NCI-H446 (cell line): Measurements from ENCODE around the gene DIPK1A.
"Not testable (repeated sequence)": the region's sequence is repeated elsewhere in the genome, so short reads cannot be mapped to it uniquely, and the experiment has no call there.

Source experiments
- DNase-seq, 2 experiments: peaks; one replicate each; lab custom pipeline; 2025; lab: John Stamatoyannopoulos, UW

The DIPK1A gene

GRCh38 chr1:92980732-92981647 lies 19.7 kb upstream of the DIPK1A start:
- no peak for DNase-seq

DNA sequence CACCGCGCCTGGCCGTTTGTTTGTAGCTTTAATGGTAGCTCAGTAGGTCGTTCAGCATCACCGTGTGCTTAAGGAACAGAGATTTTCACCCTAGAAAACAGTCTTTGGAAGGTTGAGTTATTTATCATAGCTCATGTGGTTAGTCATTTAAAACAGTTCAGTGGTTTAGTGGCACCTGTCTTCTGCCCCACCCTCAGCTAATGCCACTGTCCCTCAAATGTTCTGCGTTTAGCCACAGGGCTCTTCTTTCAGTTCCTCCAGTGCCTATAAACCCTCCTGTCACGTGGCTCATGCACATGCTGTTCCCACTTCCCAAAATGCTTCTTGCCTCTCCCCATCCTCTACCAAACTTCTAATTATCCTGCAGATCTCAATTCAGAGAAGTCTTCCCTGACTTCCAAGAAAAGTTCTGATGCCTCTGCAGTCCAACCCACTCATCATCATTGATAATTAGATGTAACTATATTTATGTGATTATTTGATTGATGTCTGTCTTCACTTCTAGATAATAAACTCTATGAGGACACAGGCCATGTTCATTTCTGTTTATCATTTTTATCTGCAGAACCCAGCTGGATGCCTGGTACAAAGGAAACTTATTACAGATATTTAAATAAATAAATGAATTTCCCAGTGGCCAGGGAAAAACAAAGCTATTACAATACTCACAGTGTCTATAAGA lies 14.4 kb upstream of the DIPK1A start:
- DNase-seq = no peak

DNA sequence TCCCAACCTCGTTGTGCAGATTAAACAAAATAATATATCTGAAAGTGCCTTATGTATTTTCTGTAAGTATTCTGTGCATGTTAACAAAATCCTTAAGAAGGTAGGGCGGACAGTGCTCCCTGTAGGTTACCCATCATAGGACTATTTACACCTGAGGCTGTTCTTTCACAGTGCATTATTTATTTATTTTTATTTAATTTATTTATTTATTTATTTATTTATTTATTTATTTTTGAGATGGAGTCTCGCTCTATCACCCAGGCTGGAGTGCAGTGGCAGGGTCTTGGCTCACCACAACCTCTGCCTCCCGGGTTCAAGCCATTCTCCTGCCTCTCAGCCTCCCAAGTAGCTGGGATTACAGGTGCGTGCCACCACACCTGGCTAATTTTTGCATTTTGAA lies 12.8 kb upstream of the DIPK1A start:
- not testable (repeated sequence) for DNase-seq

DNA sequence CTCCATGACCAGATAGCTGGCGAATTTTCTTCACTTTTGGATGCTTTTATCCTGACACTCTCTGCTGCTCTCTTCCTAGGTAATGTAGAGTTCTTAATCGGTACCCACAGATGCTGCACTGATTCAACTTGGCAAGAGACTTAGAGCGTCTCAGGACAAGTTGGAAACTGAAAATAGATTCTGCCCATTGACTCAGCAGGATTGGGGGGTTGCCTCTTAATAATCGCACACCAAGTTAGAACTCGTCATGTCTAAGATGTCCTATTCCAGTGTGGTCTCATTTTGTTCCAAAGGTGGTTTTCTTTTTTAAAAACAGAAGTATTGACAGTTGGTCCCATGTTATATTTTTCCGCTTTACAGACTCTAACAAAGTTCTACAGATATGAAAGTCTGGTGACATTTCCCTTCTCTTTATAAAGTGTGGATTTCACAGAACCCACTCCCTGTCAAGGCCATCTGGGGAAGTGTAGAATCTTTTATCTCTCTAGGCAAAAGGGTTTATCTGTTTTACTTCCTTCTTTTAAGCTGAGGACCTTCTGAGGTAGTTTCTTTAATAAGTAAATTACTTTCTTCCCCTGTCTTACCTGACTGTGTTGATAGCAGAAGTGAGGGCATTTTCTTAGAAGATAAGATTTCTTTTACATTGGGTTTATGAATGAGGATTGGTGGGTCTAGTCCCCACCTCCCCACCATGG lies 12.1 kb upstream of the DIPK1A start:
- DNase-seq = peak; percentile 23 to 68

DNA sequence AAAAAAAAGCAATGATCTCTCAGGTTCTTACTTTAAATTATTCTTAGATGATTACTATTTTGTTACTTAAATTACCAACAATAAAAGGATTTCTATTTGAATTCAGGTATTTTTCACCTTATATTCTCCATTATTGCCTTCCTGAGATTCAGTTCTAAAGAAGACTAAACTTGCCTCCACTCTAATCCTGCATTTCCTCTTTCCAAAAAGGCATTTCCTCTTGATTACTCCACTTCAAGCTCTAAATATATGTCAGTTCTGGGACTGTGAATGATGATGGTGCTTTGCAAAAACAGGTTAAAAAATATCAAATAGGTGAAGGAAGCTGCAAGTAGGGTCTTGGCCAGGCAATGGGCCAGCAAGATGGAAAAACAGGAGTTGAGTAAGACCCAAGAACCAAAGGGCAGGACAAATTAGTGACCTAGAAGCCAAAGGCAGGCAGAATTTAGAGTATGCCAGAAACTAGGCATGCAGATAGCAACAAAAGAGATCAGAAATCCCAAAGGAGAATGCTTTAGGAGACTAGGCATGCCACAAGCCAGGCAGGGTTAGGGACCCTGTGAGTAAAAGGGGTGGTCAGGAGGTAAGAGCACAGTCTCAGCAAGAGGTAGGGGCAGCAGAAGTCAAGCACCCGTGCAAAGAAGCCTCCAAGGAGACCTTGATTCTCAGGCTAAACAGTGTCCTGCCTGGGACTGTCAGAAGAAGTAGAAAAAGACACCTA lies 11.3 kb upstream of the DIPK1A start:
- DNase-seq = no peak

DNA sequence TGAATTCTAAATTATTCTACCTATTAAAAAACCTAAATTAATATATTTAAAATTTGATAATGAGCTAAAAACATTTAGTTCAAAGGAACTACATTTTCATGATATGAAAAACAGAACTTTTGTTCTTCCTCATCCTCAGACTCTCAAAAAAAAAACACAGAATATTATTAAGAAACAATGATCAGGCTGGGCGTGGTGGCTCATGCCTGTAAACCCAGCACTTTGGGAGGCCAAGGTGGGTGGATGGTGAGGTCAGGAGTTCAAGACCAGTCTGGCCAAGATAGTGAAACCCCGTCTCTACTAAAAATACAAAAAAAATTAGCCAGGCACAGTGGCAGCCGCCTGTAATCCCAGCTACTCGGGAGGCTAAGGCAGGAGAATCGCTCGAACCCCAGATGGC lies 10.7 kb upstream of the DIPK1A start:
- not testable (repeated sequence) for DNase-seq

- DNase-seq = no peak
These were observed 9.9 kb upstream of the DIPK1A start for GRCh38 chr1:92970990-92971689.

GRCh38 chr1:92969517-92969916 lies 8.3 kb upstream of the DIPK1A start:
- DNase-seq = no peak

- peak in 1 of 2 experiments; percentile 41 for DNase-seq
These were observed 7.1 kb upstream of the DIPK1A start for GRCh38 chr1:92968138-92969032.

GRCh38 chr1:92964998-92965397 lies 3.7 kb upstream of the DIPK1A start:
- no peak for DNase-seq

- DNase-seq = no peak
These were observed 3.1 kb upstream of the DIPK1A start for GRCh38 chr1:92964316-92964715.

DNA sequence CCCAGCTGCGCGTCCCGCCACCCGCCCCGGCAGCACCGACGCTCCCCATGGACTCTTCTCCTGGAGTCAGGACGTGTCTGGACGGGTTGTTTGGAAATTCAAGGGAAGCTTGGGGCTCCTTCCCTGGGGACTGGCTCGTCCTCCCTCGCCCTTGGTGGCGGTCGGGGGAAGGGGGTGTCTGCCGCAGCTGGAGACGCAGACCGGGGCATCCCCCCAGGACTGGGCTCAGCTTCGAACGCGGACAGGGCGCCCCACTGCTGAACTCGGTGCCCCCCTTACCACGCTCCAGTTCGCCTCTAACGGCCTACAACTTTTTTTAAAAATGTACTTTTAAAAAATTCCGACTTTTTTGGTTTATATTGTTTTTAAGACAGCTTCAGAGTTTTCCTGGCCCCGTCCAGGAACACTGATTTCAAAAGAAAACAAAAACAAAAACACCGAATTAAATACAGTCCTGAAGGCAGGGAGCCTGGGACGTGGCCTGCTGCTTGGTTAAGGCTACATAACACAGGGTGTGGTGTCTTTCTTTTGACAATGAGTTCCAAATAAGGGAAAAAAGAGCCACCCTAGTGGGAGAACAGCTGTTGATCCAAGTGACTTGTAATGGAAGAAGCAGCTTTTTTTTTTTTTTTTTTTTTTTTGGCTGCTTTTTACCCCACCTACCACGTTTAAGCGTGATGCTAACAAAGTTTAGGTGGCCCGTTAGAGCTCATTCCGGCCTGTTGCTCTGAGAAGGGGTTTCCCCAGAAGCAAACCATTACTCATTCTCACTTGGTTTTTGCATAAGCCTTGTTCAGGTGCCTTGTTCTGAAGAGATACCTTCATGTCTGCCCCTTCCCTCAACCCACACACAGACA lies 862 bp upstream of the DIPK1A start:
- peak; percentile 26 to 69 for DNase-seq

- peak; percentile 64 to 80 for DNase-seq
These were observed 699 bp downstream of the DIPK1A start for GRCh38 chr1:92960395-92961130.

- no peak for DNase-seq
These were observed 2.9 kb downstream of the DIPK1A start for GRCh38 chr1:92958203-92958970.

DNA sequence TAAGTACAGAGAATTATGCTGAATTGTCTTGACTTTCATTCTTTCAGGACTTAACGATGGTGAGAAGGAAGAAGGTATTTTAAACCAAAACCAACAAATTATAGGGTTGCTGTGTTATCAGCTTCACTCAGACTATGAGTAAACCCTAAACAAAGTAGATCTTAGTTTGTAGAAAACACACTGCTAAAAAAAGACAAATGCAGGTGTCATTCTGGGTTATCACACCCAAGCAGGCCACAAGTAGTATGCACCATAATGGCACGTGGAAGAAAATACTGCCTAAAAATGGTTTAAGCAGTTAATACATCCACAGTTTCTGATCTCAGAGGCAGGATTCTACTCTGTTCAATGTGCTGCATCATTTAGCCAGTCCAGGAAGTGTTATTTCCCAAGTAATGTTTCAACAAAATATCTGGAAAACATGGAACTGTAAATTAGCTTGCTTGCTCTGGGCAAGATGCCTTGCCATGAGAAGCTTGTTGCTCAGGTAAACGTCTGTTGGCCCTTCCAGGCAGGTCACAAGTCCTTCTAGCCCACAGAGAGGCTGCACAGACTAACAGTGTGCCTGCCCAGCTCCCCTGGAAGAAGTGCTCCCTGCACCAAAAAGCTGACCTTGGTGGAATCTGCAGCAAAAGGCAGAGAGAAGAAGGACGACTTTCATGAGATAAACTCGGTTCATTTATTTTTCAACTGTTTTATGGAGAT lies 4.1 kb downstream of the DIPK1A start:
- DNase-seq = no peak

GRCh38 chr1:92956254-92957029 lies 4.8 kb downstream of the DIPK1A start:
- peak in 1 of 2 experiments; percentile 39 for DNase-seq
